ENCODE data around the gene COQ4.

Gene COQ4

GRCh38 chr9:128374221-128374675 lies 51.6 kb downstream of the COQ4 start:
- TF ChIP-seq ZNF565 (CRISPR knock-in tag; conservative IDR thresholded peaks at IDR 0.05; ENCODE audit: low read depth): no peak
- no peak for TF ChIP-seq ZFP30 (CRISPR knock-in tag; IDR thresholded peaks at IDR 0.05)
- TF ChIP-seq TCF4 (CRISPR knock-in tag; IDR thresholded peaks at IDR 0.05; ENCODE audit: borderline replicate concordance): no peak
- no peak for TF ChIP-seq ZC3H10 (CRISPR knock-in tag; IDR thresholded peaks at IDR 0.05)
- no peak for TF ChIP-seq CSDC2 (CRISPR knock-in tag; IDR thresholded peaks at IDR 0.05)
- no peak for TF ChIP-seq BACH2 (CRISPR knock-in tag; IDR thresholded peaks at IDR 0.05; ENCODE audit: borderline replicate concordance)
- TF ChIP-seq CSRNP3 (CRISPR knock-in tag; IDR thresholded peaks at IDR 0.05): no peak
- TF ChIP-seq GLIS3 (CRISPR knock-in tag; IDR thresholded peaks at IDR 0.05): no peak
- no peak for TF ChIP-seq SNAI2 (CRISPR knock-in tag; IDR thresholded peaks at IDR 0.05)
- no peak for TF ChIP-seq OSR1 (CRISPR knock-in tag; IDR thresholded peaks at IDR 0.05)
- TF ChIP-seq TSHZ2 (CRISPR knock-in tag; IDR thresholded peaks at IDR 0.05): no peak
- no peak for TF ChIP-seq PATZ1 (CRISPR knock-in tag; IDR thresholded peaks at IDR 0.05; ENCODE audit: borderline replicate concordance)
- TF ChIP-seq ARNTL (CRISPR knock-in tag; IDR thresholded peaks at IDR 0.05; ENCODE audit: borderline replicate concordance, low read depth): no peak
- TF ChIP-seq CREB5 (CRISPR knock-in tag; IDR thresholded peaks at IDR 0.05; ENCODE audit: low read depth): no peak
- TF ChIP-seq ESRRG (CRISPR knock-in tag; IDR thresholded peaks at IDR 0.05): no peak
- ATAC-seq: no peak

GRCh38 chr9:128375865-128376264 lies 53.2 kb downstream of the COQ4 start:
- TF ChIP-seq ZNF70 (CRISPR knock-in tag; IDR thresholded peaks at IDR 0.05) (no peak), TOX (CRISPR knock-in tag; IDR thresholded peaks at IDR 0.05; ENCODE audit: borderline replicate concordance) (no peak), ZFP3 (CRISPR knock-in tag; IDR thresholded peaks at IDR 0.05) (no peak)
- no peak for ATAC-seq

- ATAC-seq: no peak
- TF ChIP-seq TCF4 (CRISPR knock-in tag; IDR thresholded peaks at IDR 0.05; ENCODE audit: borderline replicate concordance) (no peak), TOX (CRISPR knock-in tag; IDR thresholded peaks at IDR 0.05; ENCODE audit: borderline replicate concordance) (no peak), SNAI2 (CRISPR knock-in tag; IDR thresholded peaks at IDR 0.05) (no peak)
Measured at GRCh38 chr9:128382261-128382660, 59.6 kb downstream of the COQ4 start.

GRCh38 chr9:128383007-128383753 lies 60.5 kb downstream of the COQ4 start:
- TF ChIP-seq BACH2 (CRISPR knock-in tag; IDR thresholded peaks at IDR 0.05; ENCODE audit: borderline replicate concordance) (no peak), ZFP3 (CRISPR knock-in tag; IDR thresholded peaks at IDR 0.05) (no peak), PPARA (CRISPR knock-in tag; IDR thresholded peaks at IDR 0.05; ENCODE audit: borderline replicate concordance) (no peak), TOX (CRISPR knock-in tag; IDR thresholded peaks at IDR 0.05; ENCODE audit: borderline replicate concordance) (no peak), ESRRG (CRISPR knock-in tag; IDR thresholded peaks at IDR 0.05) (no peak)
- ATAC-seq: no peak
